Chondrocyte (in vitro differentiated cells): ENCODE data around the gene OR52E8. TPM values are rescaled to one million over a fixed set of nuclear protein-coding genes. Genes with fewer than 3 reads are reported as not detected.

Experiments
- DNase-seq: peaks from one replicate; pipeline ENCODE4 v3.0.0; 2021; ENCODE audit warnings: mixed read lengths, low spot score
- H3K27ac Mint-ChIP-seq: one replicate; pipeline ENCODE4 v1.8.0; 2021; ENCODE audit warnings: mild to moderate bottlenecking, moderate library complexity, mixed read lengths; ENCODE audit not compliant: unreplicated experiment
- H3K27me3 Mint-ChIP-seq: 2 replicates; pipeline ENCODE4 v1.8.0; 2021; ENCODE audit warnings: low read depth, mixed read lengths
- H3K36me3 Mint-ChIP-seq: 2 replicates; pipeline ENCODE4 v1.8.0; 2021; ENCODE audit warnings: low read depth, mixed read lengths
- H3K4me1 Mint-ChIP-seq: 2 replicates; pipeline ENCODE4 v1.8.0; 2021; ENCODE audit warnings: low read depth, mild to moderate bottlenecking, mixed read lengths
- H3K4me3 Mint-ChIP-seq: one replicate; pipeline ENCODE4 v1.8.0; 2021; ENCODE audit warnings: mild to moderate bottlenecking, moderate library complexity, mixed read lengths; ENCODE audit not compliant: unreplicated experiment
- H3K9me3 Mint-ChIP-seq: 2 replicates; pipeline ENCODE4 v1.8.0; 2021; ENCODE audit warnings: low read depth, mixed read lengths
- total RNA-seq: library from RNA; stranded (reverse); gene quantifications from 3 replicates; pipeline ENCODE4 v1.2.1, GENCODE V29; 2021
- TF ChIP-seq, protein P1 (sequence below): fragments of 200-600 bp; sonication (generic); IDR thresholded peaks from 2 replicates; pipeline ENCODE4 v1.5.0; 2021; ENCODE audit warnings: antibody characterized with exemption, mild to moderate bottlenecking, moderate library complexity

The OR52E8 gene
- total RNA-seq, 1 donor from 2014 or later: not detected

DNA sequence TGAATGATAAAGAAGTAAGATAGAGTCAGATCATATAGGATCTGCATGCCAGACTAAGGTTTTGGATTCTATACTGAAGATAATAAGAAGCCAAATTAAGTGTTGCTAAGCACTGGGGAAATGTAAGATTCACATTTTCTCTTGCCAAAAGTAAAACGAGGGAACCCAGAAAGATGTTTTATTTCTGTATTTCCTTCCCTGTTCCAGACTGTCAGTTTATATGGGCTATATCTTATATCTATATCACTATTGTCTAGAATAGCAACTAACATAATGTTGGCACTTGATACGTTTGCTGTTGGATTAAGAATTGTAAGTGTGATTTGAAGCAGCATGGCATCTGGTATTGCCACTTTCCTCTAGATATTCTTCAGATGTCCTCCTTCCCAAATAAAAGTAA lies 24.0 kb downstream of the OR52E8 start:
- peaks cover 11% of the 10 kb centered on the region for H3K4me1 Mint-ChIP-seq
- H3K9me3 Mint-ChIP-seq: peaks cover 17% of the 10 kb centered on the region
- no peak overlapping the region for H3K4me3 Mint-ChIP-seq
- H3K27me3 Mint-ChIP-seq: peaks cover 10% of the 10 kb centered on the region
- TF ChIP-seq, protein P1, sequence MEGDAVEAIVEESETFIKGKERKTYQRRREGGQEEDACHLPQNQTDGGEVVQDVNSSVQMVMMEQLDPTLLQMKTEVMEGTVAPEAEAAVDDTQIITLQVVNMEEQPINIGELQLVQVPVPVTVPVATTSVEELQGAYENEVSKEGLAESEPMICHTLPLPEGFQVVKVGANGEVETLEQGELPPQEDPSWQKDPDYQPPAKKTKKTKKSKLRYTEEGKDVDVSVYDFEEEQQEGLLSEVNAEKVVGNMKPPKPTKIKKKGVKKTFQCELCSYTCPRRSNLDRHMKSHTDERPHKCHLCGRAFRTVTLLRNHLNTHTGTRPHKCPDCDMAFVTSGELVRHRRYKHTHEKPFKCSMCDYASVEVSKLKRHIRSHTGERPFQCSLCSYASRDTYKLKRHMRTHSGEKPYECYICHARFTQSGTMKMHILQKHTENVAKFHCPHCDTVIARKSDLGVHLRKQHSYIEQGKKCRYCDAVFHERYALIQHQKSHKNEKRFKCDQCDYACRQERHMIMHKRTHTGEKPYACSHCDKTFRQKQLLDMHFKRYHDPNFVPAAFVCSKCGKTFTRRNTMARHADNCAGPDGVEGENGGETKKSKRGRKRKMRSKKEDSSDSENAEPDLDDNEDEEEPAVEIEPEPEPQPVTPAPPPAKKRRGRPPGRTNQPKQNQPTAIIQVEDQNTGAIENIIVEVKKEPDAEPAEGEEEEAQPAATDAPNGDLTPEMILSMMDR: no peak
- DNase-seq: no peak
- H3K27ac Mint-ChIP-seq: no peak overlapping the region
- no peaks in the 10 kb centered on the region for H3K36me3 Mint-ChIP-seq

- H3K27me3 Mint-ChIP-seq: peaks cover 10% of the 10 kb centered on the region
- TF ChIP-seq, protein P1: no peak
- H3K4me3 Mint-ChIP-seq: no peak overlapping the region
- H3K36me3 Mint-ChIP-seq: no peaks in the 10 kb centered on the region
- no peak for DNase-seq
- no peaks in the 10 kb centered on the region for H3K4me1 Mint-ChIP-seq
- no peak overlapping the region for H3K27ac Mint-ChIP-seq
- H3K9me3 Mint-ChIP-seq: peaks cover under 1% of the 10 kb centered on the region
These were observed 26.2 kb downstream of the OR52E8 start for GRCh38 chr11:5831196-5831829.

DNA sequence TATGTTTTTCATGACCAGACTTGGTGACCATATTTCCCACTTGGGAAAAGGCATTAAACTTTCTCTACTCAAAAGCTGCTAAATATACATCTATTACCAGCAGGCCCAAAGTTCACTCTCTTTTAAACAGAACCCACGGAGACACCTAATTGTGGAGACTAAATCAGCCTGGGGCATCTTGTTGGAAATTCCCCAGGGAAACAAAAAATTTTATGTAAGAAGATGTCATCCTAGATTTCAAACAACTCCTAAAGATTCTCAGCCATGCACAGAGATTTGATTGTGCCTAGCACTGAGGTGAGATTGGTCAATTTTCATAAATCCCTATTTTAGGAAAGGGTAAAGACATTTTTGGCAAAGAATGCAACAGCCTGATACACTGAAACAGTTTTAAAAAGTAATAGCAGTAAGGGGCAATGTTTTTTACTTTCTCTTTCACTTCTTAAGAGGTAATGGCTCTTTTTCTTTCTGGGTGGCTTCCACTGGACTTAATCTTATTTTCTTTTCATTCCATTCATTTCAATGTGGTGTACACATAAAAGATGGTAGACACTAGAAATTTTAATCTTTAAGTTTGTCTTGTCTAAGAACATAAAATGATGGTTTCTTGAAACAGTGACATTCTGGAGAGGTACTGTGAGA lies 39.1 kb downstream of the OR52E8 start:
- TF ChIP-seq, protein P1: no peak
- H3K4me1 Mint-ChIP-seq: peaks cover 7% of the 10 kb centered on the region
- H3K4me3 Mint-ChIP-seq: no peak overlapping the region
- DNase-seq: no peak
- H3K27ac Mint-ChIP-seq: no peak overlapping the region
- H3K36me3 Mint-ChIP-seq: no peaks in the 10 kb centered on the region
- H3K9me3 Mint-ChIP-seq: no peaks in the 10 kb centered on the region
- peaks cover 19% of the 10 kb centered on the region for H3K27me3 Mint-ChIP-seq

DNA sequence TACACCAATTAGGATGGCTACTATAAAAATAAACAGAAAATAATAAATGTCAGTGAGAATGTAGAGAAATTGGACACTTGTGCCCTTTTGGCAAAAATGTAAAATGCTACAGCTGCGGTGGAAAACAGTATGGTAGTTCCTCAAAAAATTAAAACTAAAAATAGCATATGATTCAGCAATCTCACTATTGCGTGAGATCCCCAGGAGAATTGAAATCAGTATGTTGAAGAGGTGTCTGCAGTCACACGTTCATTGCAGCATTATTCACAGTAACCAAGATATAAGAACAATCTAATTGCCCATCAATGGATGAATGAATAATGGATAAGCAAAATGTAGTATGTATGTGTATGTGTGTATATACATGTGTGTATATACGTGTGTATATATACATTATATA lies 42.0 kb downstream of the OR52E8 start:
- H3K36me3 Mint-ChIP-seq: no peaks in the 10 kb centered on the region
- no peak overlapping the region for H3K27ac Mint-ChIP-seq
- H3K4me3 Mint-ChIP-seq: no peak overlapping the region
- TF ChIP-seq, protein P1: no peak
- H3K9me3 Mint-ChIP-seq: no peaks in the 10 kb centered on the region
- DNase-seq: no peak
- H3K4me1 Mint-ChIP-seq: peaks cover 7% of the 10 kb centered on the region
- H3K27me3 Mint-ChIP-seq: peaks cover 24% of the 10 kb centered on the region

DNA sequence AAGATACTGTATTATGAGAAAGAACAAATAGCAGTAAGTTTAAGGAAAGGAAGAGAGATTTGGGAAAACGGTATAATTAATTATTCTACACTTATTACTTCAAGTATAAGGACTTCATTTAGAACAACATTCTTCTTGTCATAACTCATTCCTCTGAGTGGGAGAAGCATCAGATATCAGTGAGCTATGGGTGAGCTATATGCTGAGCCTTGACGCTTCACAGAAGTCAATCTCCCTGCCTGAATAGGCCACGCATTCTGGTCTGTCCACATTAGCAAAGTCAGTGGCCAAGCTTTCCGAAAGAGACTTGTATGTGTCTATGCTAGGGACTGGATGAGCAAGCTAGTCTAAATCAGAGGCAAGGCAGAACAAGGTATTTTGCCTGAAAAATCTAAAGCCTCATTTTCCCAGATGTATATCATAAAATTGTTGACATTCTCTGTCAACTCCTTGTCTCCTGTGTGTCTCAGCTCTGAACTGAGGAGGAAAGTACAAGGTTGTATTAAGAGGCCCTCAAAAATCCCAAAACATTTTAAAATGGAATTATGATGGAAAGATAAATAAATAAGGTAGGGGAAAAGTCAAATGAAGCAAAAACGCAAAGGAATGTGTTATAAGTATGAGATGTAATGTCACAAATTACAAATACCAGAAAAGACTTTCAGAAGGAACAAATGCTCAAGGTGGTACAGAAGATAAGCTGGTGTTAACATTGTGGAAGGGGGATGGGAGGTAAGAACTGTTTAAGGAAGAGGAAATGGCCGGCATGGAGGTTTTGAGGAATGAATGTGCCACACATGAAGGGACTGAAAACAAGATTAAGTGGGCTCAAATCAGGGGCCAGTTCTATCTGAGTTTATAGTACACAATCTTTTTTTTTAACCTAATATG lies 47.3 kb downstream of the OR52E8 start:
- Mint-ChIP-seq H3K4me3 (no peak overlapping the region), H3K36me3 (no peaks in the 10 kb centered on the region), H3K4me1 (peaks cover 12% of the 10 kb centered on the region), H3K27me3 (peaks cover 53% of the 10 kb centered on the region), H3K9me3 (no peaks in the 10 kb centered on the region), H3K27ac (no peak overlapping the region)
- no peak for DNase-seq
- TF ChIP-seq, protein P1: no peak
